Right lobe of liver (tissue), 6 donors: ENCODE data around the gene DCANP1. TPM values are rescaled to one million over a fixed set of nuclear protein-coding genes. Genes with fewer than 3 reads are reported as not detected.

Experiments used
- ATAC-seq, 4 donors: fragments of 200-7000 bp; cut with Tn5 transposase; one replicate each; pipeline ENCODE4 v1.9.1; 2020; ENCODE audit warnings: mild to moderate bottlenecking in 4 of 4, moderate library complexity in 4 of 4
- DNase-seq, 3 donors: peaks; one replicate each; pipeline ENCODE4 v3.0.0-alpha.2; 2020
- H3K27ac ChIP-seq, 3 donors: fragments of 200-600 bp; one replicate each; pipeline ENCODE4 v1.8.0; 2022
- H3K27me3 ChIP-seq, 2 donors: fragments of 200-600 bp; one replicate each; pipeline ENCODE4 v1.8.0; 2022
- H3K36me3 ChIP-seq, 4 donors: fragments of 200-600 bp; sonication (generic) in 1 of 4; one replicate each; pipeline versions ENCODE4 v1.5.1 to v1.8.0; 2017 to 2022; ENCODE audit warnings: control low read depth in 1 of 4
- H3K4me1 ChIP-seq, 4 donors: fragments of 200-600 bp; sonication (generic) in 1 of 4; one replicate each; pipeline versions ENCODE4 v1.5.1 to v1.8.0; 2017 to 2022; ENCODE audit warnings: control low read depth in 1 of 4
- H3K4me3 ChIP-seq, 3 donors: fragments of 200-600 bp; one replicate each; pipeline ENCODE4 v1.8.0; 2022
- H3K9me3 ChIP-seq, 4 donors: fragments of 200-600 bp; sonication (generic) in 1 of 4; one replicate each; pipeline versions ENCODE4 v1.5.1 to v1.8.0; 2017 to 2022; ENCODE audit warnings: control low read depth in 1 of 4
- CTCF ChIP-seq, 4 donors: fragments of 200-600 bp in 3 of 4; fragments of 450-650 bp in 1 of 4; IDR thresholded peaks; one replicate each; pipeline versions ENCODE4 v1.5.1 to v1.8.0; 2016 to 2022; ENCODE audit warnings: antibody characterized with exemption in 4 of 4, mild to moderate bottlenecking in 2 of 4
- POLR2A ChIP-seq: fragments of 450-650 bp; IDR thresholded peaks from one replicate; pipeline ENCODE4 v1.6.1; 2017; ENCODE audit warnings: antibody characterized with exemption, mild to moderate bottlenecking
- WGBS: methylation state at CpG from one replicate; pipeline ENCODE4 v1.1.6; 2018; ENCODE audit warnings: low coverage, low lambda C conversion rate; ENCODE audit not compliant: insufficient coverage; ENCODE audit errors: missing lambda C conversion rate; 5-methylcytosine and 5-hydroxymethylcytosine counted together
- intact Hi-C, 2 donors: fragments of 100-400 bp; cut with DNase I; formaldehyde crosslinking; loops; one replicate each; pipeline versions ENCODE4 v1.11.2 to v1.14.1; 2022
- total RNA-seq, 6 experiments: library from RNA; depleted of rRNA in 2 of 6; stranded (reverse); fragments of >200 nt in 2 of 6; fragmentation: NEBNext Ultra II Directional in 3 of 6; extraction: Animal tissue kit (Norgen Biotek cat#: 25700) in 3 of 6; gene quantifications; one replicate each; pipeline versions ENCODE4 v1.1.0 to v1.2.4, GENCODE V29; 2016 to 2023
- donor health status: DM: no; HTN: yes; CAD: no.
- donor health status: DM: no; HTN: no; CAD: no.
- donor health status: DM: no; HTN: no; CAD: no.
- donor health status: DM: no; HTN: yes; CAD: no.
- donor health status: DM: no; HTN: yes; CAD: no.

The DCANP1 gene
- total RNA-seq, 6 experiments from 2014 or later: not detected

DNA sequence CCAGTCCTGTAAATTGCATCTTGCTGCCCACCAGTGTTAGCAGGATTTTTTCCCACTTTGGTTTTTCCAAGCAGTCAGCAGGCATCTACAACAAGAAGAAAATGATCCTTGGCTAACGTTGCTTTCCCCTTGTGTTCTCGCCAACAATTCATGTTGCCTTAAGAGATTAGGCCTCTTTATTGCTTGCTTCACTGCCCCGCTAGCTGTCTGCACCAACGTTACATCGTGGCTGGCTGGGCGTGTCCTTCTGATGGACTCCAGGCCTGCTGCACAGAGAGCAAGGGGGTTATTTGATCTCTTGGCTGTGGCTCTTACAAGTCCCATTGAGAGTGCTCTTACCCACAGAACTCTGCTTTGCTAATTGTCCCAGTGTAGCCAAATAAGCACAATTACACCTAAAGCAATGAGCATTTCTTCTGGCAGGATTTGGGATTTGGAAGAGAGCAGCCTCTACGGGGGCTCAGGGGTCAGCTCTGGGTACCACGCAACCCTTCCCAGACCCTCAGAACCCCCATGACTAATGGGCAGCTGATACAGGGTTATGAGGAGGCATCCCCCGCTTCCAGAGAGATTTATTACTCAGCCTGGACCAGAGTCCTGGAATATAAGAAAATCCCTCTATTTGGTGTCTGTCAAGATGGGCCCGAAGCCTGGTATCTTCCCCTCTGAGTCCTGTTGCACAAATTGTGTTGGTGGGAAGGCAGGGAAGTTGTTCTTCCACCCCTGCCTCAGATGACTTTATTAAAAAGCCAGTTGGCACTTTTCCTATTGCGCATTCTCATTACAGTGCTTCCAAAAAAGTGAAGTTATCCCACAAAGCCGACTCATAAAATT, 17.6 kb downstream of the DCANP1 start:
- H3K36me3 ChIP-seq: no peaks in the 10 kb centered on the region
- H3K4me1 ChIP-seq: no peaks in the 10 kb centered on the region
- no peaks in the 10 kb centered on the region for H3K27me3 ChIP-seq
- 59% methylated on average over 10 of the region's 12 CpGs for WGBS
- ATAC-seq (no peak), DNase-seq (no peak)
- intact Hi-C loops: no loop called here
- TF ChIP-seq CTCF (IDR thresholded peaks at IDR 0.05): no peak
- H3K4me3 ChIP-seq: no peak overlapping the region
- H3K9me3 ChIP-seq: no peaks in the 10 kb centered on the region
- H3K27ac ChIP-seq: no peak overlapping the region

GRCh38 chr5:135428586-135428985, 18.6 kb downstream of the DCANP1 start:
- TF ChIP-seq CTCF (IDR thresholded peaks at IDR 0.05): no peak
- ATAC-seq: no peak
- H3K4me3 ChIP-seq: no peak overlapping the region
- intact Hi-C loops: no loop called here
- no peaks in the 10 kb centered on the region for H3K9me3 ChIP-seq
- H3K27me3 ChIP-seq: no peaks in the 10 kb centered on the region
- no peak overlapping the region for H3K27ac ChIP-seq
- H3K36me3 ChIP-seq: no peaks in the 10 kb centered on the region
- 57% methylated on average over 1 of the region's 1 CpG for WGBS
- no peak for DNase-seq
- H3K4me1 ChIP-seq: no peaks in the 10 kb centered on the region

DNA sequence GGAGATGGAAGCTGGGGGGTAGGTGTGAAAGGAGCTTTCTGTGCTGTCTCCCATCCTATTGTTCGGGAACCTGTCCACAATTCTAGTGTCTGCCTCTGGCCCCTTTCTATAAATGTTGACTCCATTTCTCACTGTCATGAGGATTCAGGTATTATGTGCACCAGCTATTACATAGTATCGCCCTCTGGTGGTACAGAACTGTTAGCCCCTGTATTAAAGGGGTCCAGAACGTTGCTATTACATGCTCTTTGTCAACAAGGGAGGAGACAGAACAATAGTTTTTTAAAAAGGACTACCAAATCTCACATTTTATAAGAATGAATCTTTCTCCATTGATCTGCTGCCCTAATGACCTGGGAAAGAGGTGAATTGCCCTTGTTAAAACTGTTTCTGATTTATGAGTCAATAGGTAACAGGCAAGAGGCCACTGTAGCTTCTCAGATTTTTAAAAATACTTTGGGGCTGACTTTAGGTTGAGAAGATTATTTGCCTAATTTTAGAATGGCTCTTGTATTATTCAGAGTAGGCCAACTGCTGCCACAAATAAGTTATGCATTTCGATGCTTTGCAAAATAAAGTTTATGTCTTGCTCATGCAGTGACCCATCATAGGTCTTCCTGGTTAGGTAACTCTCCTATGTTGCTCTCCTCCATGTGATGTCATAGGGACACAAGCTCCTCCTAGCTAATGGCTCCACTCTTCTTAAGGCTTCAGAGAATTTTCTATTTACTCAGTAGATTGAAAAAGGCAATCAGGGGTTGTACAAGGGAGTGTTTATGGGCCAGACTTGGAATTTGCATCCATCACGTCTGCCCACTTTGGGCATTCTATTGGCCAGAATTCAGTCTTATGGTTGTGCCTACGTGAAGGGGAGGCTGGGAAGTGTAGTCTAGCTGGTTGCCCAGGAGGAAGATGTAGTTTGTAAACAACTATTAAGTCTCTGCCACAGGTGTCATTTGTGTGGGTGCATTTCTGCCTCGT, 20.8 kb downstream of the DCANP1 start:
- DNase-seq (no peak), ATAC-seq (peak; percentile 73 to 84 (median 80))
- Histone ChIP-seq H3K4me1 (no peaks in the 10 kb centered on the region), H3K27me3 (no peaks in the 10 kb centered on the region), H3K36me3 (no peaks in the 10 kb centered on the region), H3K27ac (no peak overlapping the region), H3K4me3 (no peak overlapping the region), H3K9me3 (no peaks in the 10 kb centered on the region)
- intact Hi-C loops: no loop called here
- TF ChIP-seq CTCF (IDR thresholded peaks at IDR 0.05) (peak; percentile 53 to 71 (median 56)), POLR2A (no peak)
- 32% methylated on average over 6 of the region's 7 CpGs for WGBS

DNA sequence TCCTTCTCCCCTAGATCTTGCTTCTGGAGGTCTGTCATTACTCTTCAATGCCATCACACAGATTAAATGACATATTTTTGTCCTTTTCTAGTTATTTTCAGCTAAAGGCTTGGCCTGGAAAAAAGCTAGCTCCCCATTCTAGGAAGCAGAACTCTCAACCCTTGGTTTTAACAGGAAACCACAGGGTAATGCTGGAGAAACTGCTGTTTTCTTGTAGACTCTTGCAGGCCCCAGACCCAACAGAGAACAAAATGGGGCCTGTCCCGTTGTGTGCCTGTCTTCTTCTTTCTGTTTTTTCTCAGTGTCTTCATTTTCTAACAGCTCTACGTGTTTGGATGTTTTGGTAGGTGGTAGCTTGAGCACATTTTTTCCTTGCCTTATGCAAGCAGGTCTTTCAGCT, 21.5 kb downstream of the DCANP1 start:
- 25% methylated on average over 2 of the region's 2 CpGs for WGBS
- Histone ChIP-seq H3K36me3 (no peaks in the 10 kb centered on the region), H3K27ac (no peak overlapping the region), H3K4me1 (no peaks in the 10 kb centered on the region), H3K9me3 (no peaks in the 10 kb centered on the region), H3K4me3 (no peak overlapping the region), H3K27me3 (no peaks in the 10 kb centered on the region)
- intact Hi-C loops: no loop called here
- DNase-seq (no peak), ATAC-seq (no peak)
- TF ChIP-seq POLR2A: no peak

DNA sequence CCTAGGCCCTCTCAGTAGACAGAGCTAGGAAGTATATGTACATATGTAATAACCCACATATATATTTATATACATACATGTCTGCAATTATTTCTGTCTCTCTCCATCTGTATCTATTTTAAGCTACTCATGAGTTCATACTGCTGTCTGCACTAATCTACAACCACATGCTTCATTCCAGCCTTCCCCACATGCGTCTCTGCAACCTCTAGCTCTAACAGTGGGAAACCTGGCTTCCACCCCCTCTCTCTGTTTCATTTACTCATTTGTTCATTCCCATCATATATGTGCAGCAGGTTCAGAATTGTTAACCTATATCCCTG, 23.3 kb downstream of the DCANP1 start:
- intact Hi-C loops: no loop called here
- Histone ChIP-seq H3K27me3 (no peaks in the 10 kb centered on the region), H3K27ac (no peak overlapping the region), H3K9me3 (no peaks in the 10 kb centered on the region), H3K4me1 (no peaks in the 10 kb centered on the region), H3K36me3 (no peaks in the 10 kb centered on the region), H3K4me3 (no peak overlapping the region)
- ATAC-seq: no peak
- no peak for TF ChIP-seq POLR2A
- no peak for TF ChIP-seq CTCF (IDR thresholded peaks at IDR 0.05)
- DNase-seq: no peak
- 89% methylated on average over 1 of the region's 1 CpG for WGBS
